Tibial nerve (tissue), 4 donors: ENCODE results near the gene PSMA6. TPM values are rescaled to one million over a fixed set of nuclear protein-coding genes. Genes with fewer than 3 reads are reported as not detected.

Source experiments
- DNase-seq, 2 donors: peaks; one replicate each; pipeline ENCODE4 v3.0.0-alpha.2; 2019; ENCODE audit warnings: low spot score in 2 of 2
- H3K27ac ChIP-seq, 4 donors: fragments of 200-600 bp; sonication (generic) in 3 of 4; one replicate each; pipeline ENCODE4 v1.5.1; 2017 to 2019; ENCODE audit warnings: mild to moderate bottlenecking in 1 of 4
- H3K27me3 ChIP-seq, 2 donors: fragments of 200-600 bp; sonication (generic) in 1 of 2; one replicate each; pipeline versions ENCODE4 v1.5.1 to v1.6.0; 2017 to 2019
- H3K36me3 ChIP-seq, 3 donors: fragments of 200-600 bp; sonication (generic); one replicate each; pipeline ENCODE4 v1.5.1; 2018 to 2019
- H3K4me1 ChIP-seq, 4 donors: fragments of 200-600 bp; sonication (generic) in 3 of 4; one replicate each; pipeline ENCODE4 v1.5.1; 2017 to 2019
- H3K4me3 ChIP-seq, 4 donors: fragments of 200-600 bp; sonication (generic) in 3 of 4; one replicate each; pipeline ENCODE4 v1.5.1; 2017 to 2019; ENCODE audit warnings: mild to moderate bottlenecking in 1 of 4, moderate library complexity in 1 of 4
- H3K9me3 ChIP-seq, 4 donors: fragments of 200-600 bp; sonication (generic) in 3 of 4; one replicate each; pipeline ENCODE4 v1.5.1; 2017 to 2019
- EP300 ChIP-seq, 2 donors: sonication (generic); formaldehyde crosslinking; IDR thresholded peaks; one replicate each; pipeline ENCODE4 v1.6.1; 2017; ENCODE audit warnings: antibody characterized with exemption in 2 of 2, mild to moderate bottlenecking in 1 of 2
- POLR2A ChIP-seq, 2 donors: fragments of 450-650 bp; IDR thresholded peaks; one replicate each; pipeline ENCODE4 v1.6.1; 2017; ENCODE audit warnings: antibody characterized with exemption in 2 of 2, mild to moderate bottlenecking in 2 of 2, moderate library complexity in 2 of 2
- WGBS, 2 donors: methylation state at CpG; one replicate each; pipeline ENCODE4 v1.1.5; 2018; 5-methylcytosine and 5-hydroxymethylcytosine counted together
- total RNA-seq, 4 donors: library from RNA; depleted of rRNA; stranded (reverse); fragments of >200 nt; gene quantifications; one replicate each; pipeline ENCODE4 v1.1.0, GENCODE V29; 2016
- TF ChIP-seq, protein P1 (sequence below), 5 experiments: fragments of 200-600 bp in 3 of 5; fragments of 450-650 bp in 2 of 5; sonication (generic) in 3 of 5; IDR thresholded peaks; one replicate each; pipeline ENCODE4 v1.5.1; 2016 to 2019; ENCODE audit warnings: antibody characterized with exemption in 5 of 5, mild to moderate bottlenecking in 3 of 5, moderate library complexity in 2 of 5

Gene PSMA6
- total RNA-seq, 4 donors from 2014 or later = 65.3 to 129 (median 87.7) TPM

- H3K27me3 ChIP-seq = no peaks in the 10 kb centered on the region
- DNase-seq = no peak
- peaks cover 0 to 18% (median 3%) of the 10 kb centered on the region in 4 donors for H3K4me1 ChIP-seq
- TF ChIP-seq EP300 (IDR thresholded peaks at IDR 0.05) (no peak), POLR2A (IDR thresholded peaks at IDR 0.05) (no peak)
- TF ChIP-seq, protein P1, sequence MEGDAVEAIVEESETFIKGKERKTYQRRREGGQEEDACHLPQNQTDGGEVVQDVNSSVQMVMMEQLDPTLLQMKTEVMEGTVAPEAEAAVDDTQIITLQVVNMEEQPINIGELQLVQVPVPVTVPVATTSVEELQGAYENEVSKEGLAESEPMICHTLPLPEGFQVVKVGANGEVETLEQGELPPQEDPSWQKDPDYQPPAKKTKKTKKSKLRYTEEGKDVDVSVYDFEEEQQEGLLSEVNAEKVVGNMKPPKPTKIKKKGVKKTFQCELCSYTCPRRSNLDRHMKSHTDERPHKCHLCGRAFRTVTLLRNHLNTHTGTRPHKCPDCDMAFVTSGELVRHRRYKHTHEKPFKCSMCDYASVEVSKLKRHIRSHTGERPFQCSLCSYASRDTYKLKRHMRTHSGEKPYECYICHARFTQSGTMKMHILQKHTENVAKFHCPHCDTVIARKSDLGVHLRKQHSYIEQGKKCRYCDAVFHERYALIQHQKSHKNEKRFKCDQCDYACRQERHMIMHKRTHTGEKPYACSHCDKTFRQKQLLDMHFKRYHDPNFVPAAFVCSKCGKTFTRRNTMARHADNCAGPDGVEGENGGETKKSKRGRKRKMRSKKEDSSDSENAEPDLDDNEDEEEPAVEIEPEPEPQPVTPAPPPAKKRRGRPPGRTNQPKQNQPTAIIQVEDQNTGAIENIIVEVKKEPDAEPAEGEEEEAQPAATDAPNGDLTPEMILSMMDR (IDR thresholded peaks at IDR 0.05) = no peak
- no peaks in the 10 kb centered on the region for H3K36me3 ChIP-seq
- H3K27ac ChIP-seq = no peak overlapping the region
- 81 to 84% methylated on average over 12 of the region's 12 CpGs for WGBS, 2 donors
- H3K9me3 ChIP-seq = no peaks in the 10 kb centered on the region
- no peak overlapping the region for H3K4me3 ChIP-seq
Observed at GRCh38 chr14:35349496-35350365, 57.5 kb downstream of the PSMA6 start.

DNA sequence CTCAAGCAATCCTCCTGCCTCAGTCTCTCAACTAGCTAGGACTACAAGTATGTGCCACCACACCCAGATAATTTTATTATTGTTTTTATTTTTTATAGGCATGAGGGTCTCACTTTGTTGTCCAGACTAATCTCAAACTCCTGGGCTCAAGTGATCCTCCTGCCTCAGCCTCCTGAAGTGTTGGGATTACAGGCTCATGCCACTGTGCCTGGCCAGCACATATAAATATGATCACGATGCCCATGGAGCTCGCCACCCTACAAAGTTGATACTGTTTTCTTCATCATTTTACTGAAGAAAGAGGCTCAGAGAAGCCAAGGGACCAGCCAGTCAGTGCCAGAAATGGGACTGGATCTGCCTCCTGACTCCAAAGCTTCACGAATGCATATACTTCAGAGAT lies 59.3 kb downstream of the PSMA6 start:
- H3K27ac ChIP-seq = no peak overlapping the region
- DNase-seq = no peak
- no peaks in the 10 kb centered on the region for H3K36me3 ChIP-seq
- H3K4me1 ChIP-seq = peaks cover 0 to 21% (median 7%) of the 10 kb centered on the region in 4 donors
- no peaks in the 10 kb centered on the region for H3K27me3 ChIP-seq
- TF ChIP-seq, protein P1 (IDR thresholded peaks at IDR 0.05) = no peak
- TF ChIP-seq EP300 (IDR thresholded peaks at IDR 0.05) (no peak), POLR2A (IDR thresholded peaks at IDR 0.05) (no peak)
- no peaks in the 10 kb centered on the region for H3K9me3 ChIP-seq
- WGBS, 2 donors = 87 to 88% methylated on average over 3 of the region's 3 CpGs
- no peak overlapping the region for H3K4me3 ChIP-seq

- H3K36me3 ChIP-seq = no peaks in the 10 kb centered on the region
Observed at GRCh38 chr14:35351897-35352273, 59.7 kb downstream of the PSMA6 start.

GRCh38 chr14:35352274-35353233 lies 60.4 kb downstream of the PSMA6 start:
- peak in 1 of 2 donors; percentile 24 for TF ChIP-seq EP300 (IDR thresholded peaks at IDR 0.05)
- TF ChIP-seq, protein P1 (IDR thresholded peaks at IDR 0.05) = no peak
- Histone ChIP-seq H3K9me3 (no peaks in the 10 kb centered on the region), H3K4me1 (peaks cover 0 to 16% (median 7%) of the 10 kb centered on the region in 4 donors), H3K27ac (peak overlapping the region in 2 of 4 donors; percentile 32 to 34), H3K36me3 (no peaks in the 10 kb centered on the region), H3K4me3 (no peak overlapping the region), H3K27me3 (no peaks in the 10 kb centered on the region)
- 59 to 65% methylated on average over 14 to 15 of the region's 15 CpGs for WGBS, 2 donors
- DNase-seq = no peak

More at GRCh38 chr14:35351897-35352273, 59.7 kb downstream of the PSMA6 start:
- 72 to 77% methylated on average over 4 of the region's 4 CpGs for WGBS, 2 donors
- Histone ChIP-seq H3K27ac (peak overlapping the region in 1 of 4 donors; percentile 24), H3K9me3 (no peaks in the 10 kb centered on the region), H3K4me1 (peaks cover 0 to 21% (median 9%) of the 10 kb centered on the region in 4 donors), H3K27me3 (no peaks in the 10 kb centered on the region), H3K4me3 (no peak overlapping the region)
- TF ChIP-seq, protein P1 (IDR thresholded peaks at IDR 0.05) = no peak
- TF ChIP-seq POLR2A (IDR thresholded peaks at IDR 0.05) (no peak), EP300 (IDR thresholded peaks at IDR 0.05) (no peak)
- no peak for DNase-seq
